Measurements from ENCODE around the gene MYRF.
A peak's percentile ranks its signal among the peaks of the same experiment; 100 is the strongest.

Gene MYRF

DNA sequence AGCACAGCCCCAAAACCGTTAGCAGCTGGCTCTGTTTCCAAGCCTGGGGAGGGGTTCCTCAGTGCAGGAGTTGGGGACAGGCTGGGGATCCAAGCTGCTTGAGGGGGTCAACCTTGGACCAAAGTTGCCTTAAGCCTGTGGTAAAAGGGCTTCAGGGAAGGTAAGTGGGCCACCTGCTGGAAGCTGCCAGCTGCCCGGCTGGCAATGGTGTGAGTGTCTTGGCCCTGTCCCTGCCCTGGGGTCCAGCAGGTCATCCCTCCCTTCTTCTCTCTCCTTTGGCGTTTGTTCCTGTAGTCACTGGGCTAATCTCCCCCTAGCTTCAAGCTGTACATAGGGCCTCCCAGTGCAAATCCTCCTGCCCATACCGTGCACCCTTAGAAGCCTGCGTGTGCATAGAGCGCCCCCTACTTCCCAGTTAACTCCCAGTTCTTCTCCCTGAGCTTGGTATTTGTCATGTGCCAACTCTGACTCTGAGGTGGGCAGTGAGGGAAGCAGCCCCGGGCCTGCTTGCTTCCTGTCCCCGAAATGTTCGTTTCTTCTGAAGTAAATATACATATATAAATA lies 35.6 kb downstream of the MYRF start:
- Histone ChIP-seq H3F3A (ENCODE audit: control insufficient read depth, insufficient read depth) (no peaks in the 10 kb centered on the region), H3K27ac (ENCODE audit: low read depth, low read length) (no peak overlapping the region), H4K20me1 (ENCODE audit: control insufficient read depth, insufficient read depth, low read depth, low read length) (0 out of 2 replicates have a peak, but pooled peaks cover 5% of the 10 kb centered on the region), H3K9me3 (ENCODE audit: control insufficient read depth, insufficient read depth, low read length) (no peaks in the 10 kb centered on the region), H3K79me2 (ENCODE audit: control insufficient read depth, low read length) (peaks cover 37% of the 10 kb centered on the region), H3K36me3 (ENCODE audit: control insufficient read depth, low read length) (peaks cover 53% of the 10 kb centered on the region), H3K9me2 (replicated peaks; ENCODE audit: control insufficient read depth, low read length) (no peaks in the 10 kb centered on the region), H3K27me3 (ENCODE audit: control insufficient read depth, low read length) (no peaks in the 10 kb centered on the region), H3K4me3 (ENCODE audit: low read length) (no peak overlapping the region), H3K4me2 (ENCODE audit: low read length) (no peak overlapping the region), H3K4me1 (ENCODE audit: control insufficient read depth, low read length) (peaks cover 13% of the 10 kb centered on the region)
- TF ChIP-seq EZH2phosphoT487 (IDR thresholded peaks at IDR 0.05; ENCODE audit: borderline replicate concordance, low read length): no peak
- TF ChIP-seq, protein P1, sequence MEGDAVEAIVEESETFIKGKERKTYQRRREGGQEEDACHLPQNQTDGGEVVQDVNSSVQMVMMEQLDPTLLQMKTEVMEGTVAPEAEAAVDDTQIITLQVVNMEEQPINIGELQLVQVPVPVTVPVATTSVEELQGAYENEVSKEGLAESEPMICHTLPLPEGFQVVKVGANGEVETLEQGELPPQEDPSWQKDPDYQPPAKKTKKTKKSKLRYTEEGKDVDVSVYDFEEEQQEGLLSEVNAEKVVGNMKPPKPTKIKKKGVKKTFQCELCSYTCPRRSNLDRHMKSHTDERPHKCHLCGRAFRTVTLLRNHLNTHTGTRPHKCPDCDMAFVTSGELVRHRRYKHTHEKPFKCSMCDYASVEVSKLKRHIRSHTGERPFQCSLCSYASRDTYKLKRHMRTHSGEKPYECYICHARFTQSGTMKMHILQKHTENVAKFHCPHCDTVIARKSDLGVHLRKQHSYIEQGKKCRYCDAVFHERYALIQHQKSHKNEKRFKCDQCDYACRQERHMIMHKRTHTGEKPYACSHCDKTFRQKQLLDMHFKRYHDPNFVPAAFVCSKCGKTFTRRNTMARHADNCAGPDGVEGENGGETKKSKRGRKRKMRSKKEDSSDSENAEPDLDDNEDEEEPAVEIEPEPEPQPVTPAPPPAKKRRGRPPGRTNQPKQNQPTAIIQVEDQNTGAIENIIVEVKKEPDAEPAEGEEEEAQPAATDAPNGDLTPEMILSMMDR (IDR thresholded peaks at IDR 0.05; ENCODE audit: low read depth, low read length, poor library complexity, severe bottlenecking): peak; percentile 67

DNA sequence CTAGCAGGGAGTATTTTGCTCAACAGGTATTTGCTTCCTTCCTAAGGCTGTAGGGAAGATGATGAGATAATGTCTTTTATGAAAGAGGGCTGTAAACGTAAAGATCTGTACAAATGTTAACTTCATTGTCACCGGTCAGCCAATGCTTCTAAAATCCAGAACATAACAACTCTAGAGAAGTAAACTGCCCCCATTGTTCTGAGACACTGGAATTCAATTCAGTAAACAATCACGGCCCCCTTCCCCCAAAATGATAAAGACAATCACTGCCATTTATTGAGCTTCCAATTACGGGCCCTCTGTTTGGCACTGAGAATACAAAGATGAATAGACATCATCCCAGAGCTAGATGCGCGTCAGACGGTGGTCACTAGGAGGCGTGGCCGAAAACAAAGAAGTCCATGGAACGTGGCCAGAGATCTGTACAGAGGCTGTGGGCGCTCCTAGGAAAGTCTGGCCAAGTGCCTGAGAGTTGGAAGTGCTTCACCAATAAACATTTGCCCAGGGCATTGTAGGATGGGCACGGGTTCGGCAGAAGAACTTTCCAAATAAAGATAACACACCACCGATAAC lies 39.4 kb downstream of the MYRF start:
- peaks cover 76% of the 10 kb centered on the region for H3K36me3 ChIP-seq (ENCODE audit: control insufficient read depth, low read length)
- H3K4me3 ChIP-seq (ENCODE audit: low read length): peak overlapping the region; percentile 92
- peak overlapping the region; percentile 74 for H3K4me2 ChIP-seq (ENCODE audit: low read length)
- peak overlapping the region; percentile 71 for H3K27ac ChIP-seq (ENCODE audit: low read depth, low read length)
- TF ChIP-seq, protein P1 (IDR thresholded peaks at IDR 0.05; ENCODE audit: low read depth, low read length, poor library complexity, severe bottlenecking): peak; percentile 18
- no peak for TF ChIP-seq EZH2phosphoT487 (IDR thresholded peaks at IDR 0.05; ENCODE audit: borderline replicate concordance, low read length)
- H3K79me2 ChIP-seq (ENCODE audit: control insufficient read depth, low read length): peaks cover 75% of the 10 kb centered on the region
- H3F3A ChIP-seq (ENCODE audit: control insufficient read depth, insufficient read depth): peaks cover 2% of the 10 kb centered on the region
- H3K9me3 ChIP-seq (ENCODE audit: control insufficient read depth, insufficient read depth, low read length): no peaks in the 10 kb centered on the region
- H3K4me1 ChIP-seq (ENCODE audit: control insufficient read depth, low read length): peaks cover 33% of the 10 kb centered on the region
- H3K27me3 ChIP-seq (ENCODE audit: control insufficient read depth, low read length): no peaks in the 10 kb centered on the region
- H4K20me1 ChIP-seq (ENCODE audit: control insufficient read depth, insufficient read depth, low read depth, low read length): peaks cover 17% of the 10 kb centered on the region
- no peaks in the 10 kb centered on the region for H3K9me2 ChIP-seq (replicated peaks; ENCODE audit: control insufficient read depth, low read length)

DNA sequence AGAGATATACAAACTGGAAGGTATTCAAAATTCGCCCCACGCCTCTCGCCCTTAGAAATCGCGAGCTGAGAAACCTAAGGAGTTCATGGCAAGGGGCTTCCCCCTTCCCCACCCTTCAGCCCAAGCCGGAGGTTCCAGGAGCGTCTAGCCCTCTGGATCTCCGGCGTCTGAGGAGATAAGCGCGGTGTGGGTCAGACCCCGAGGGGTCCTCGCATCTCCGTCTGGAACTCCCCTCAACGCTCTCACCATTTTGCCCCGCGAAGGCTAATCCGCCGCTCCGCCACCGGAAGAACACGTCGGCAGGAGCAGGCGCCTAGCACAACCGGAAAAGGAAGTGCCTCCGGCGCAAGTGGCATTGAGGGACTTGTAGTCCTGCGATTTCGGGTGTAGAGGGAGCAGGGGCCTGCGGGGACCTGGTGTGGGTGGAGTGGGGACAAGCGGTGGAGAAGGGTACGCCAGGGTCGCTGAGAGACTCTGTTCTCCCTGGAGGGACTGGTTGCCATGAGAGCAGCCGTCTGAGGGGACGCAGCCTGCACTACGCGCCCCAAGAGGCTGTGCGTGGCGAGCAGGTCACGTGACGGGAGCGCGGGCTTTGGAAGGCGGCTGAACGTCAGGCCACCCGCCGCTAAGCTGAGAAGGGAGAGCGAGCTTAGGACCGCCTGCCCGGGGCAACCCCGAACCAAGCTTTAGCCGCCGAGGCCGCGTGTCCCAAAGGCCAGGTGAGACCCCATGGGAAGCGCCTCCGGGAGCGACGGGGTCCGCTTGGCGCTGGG lies 40.1 kb downstream of the MYRF start, which contains the start of the genes FEN1 and TMEM258:
Gene FEN1, plus strand, starts transcription at position 602 of the 773 bp plus-strand sequence. CDS start 2,451 bp downstream, outside the sequence.
Gene TMEM258, minus strand, starts transcription at position 290 of the 773 bp plus-strand sequence. Its CDS starts 41 bp downstream, at position 249.
- peaks cover 76% of the 10 kb centered on the region for H3K36me3 ChIP-seq (ENCODE audit: control insufficient read depth, low read length)
- H3K4me1 ChIP-seq (ENCODE audit: control insufficient read depth, low read length): peaks cover 33% of the 10 kb centered on the region
- peak within 1 kb of the TSS; percentile 74 for H3K4me2 ChIP-seq (ENCODE audit: low read length)
- peak within 1 kb of the TSS; percentile 71 for H3K27ac ChIP-seq (ENCODE audit: low read depth, low read length)
- no peaks in the 10 kb centered on the region for H3K9me3 ChIP-seq (ENCODE audit: control insufficient read depth, insufficient read depth, low read length)
- H3K27me3 ChIP-seq (ENCODE audit: control insufficient read depth, low read length): no peaks in the 10 kb centered on the region
- no peaks in the 10 kb centered on the region for H3K9me2 ChIP-seq (replicated peaks; ENCODE audit: control insufficient read depth, low read length)
- H4K20me1 ChIP-seq (ENCODE audit: control insufficient read depth, insufficient read depth, low read depth, low read length): peaks cover 19% of the 10 kb centered on the region
- TF ChIP-seq EZH2phosphoT487 (IDR thresholded peaks at IDR 0.05; ENCODE audit: borderline replicate concordance, low read length): no peak
- TF ChIP-seq, protein P1 (IDR thresholded peaks at IDR 0.05; ENCODE audit: low read depth, low read length, poor library complexity, severe bottlenecking): no peak
- H3K4me3 ChIP-seq (ENCODE audit: low read length): peak within 1 kb of the TSS; percentile 92
- H3K79me2 ChIP-seq (ENCODE audit: control insufficient read depth, low read length): peaks cover 82% of the 10 kb centered on the region
- H3F3A ChIP-seq (ENCODE audit: control insufficient read depth, insufficient read depth): peaks cover 7% of the 10 kb centered on the region
